ENCODE data around the gene DIS3L2.
"Not testable (repeated sequence)": the region's sequence is repeated elsewhere in the genome, so short reads cannot be mapped to it uniquely, and the experiment has no call there.

The DIS3L2 gene

DNA sequence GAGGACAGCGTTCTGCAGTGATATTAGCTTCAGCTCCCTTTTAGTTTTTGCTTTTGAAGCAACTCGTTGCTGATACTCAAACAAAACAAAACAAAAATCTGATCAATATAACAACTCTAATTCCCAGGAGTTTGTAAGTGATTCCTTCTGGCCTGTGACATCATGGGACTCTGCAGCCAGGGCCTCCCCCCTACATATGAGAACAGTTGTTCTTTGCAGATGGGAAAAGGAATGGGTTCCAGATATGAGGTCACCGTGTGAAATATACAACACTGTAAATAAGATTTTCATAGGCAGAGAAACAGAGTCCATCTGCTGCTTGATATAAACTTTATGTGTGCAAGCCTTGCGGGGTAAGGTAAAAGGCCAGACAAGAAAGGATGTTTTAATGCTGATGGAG is 56.7 kb downstream of the DIS3L2 start:
- no peak for DNase-seq

- DNase-seq = no peak
Observed at GRCh38 chr2:232022718-232023117, 61.2 kb downstream of the DIS3L2 start.

DNA sequence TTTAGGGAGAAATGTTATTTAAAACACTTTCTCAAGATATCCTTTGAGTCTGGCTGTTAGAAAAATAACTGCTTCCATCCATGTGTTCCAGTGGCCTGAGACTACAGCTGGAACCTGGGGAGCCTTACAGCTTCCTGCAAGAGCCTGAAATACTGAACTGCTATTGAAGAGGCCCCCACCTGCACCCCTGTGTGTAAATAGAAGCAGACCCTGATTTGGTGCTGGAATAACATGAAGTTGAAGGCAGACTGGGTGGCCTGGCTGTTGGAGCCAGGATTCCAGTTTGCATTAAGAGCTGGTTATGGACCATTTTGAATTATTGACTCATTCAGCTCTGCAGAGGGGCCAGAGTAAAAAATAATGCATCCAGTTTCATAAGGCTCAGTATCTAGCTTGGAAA is 61.9 kb downstream of the DIS3L2 start:
- DNase-seq = no peak

DNA sequence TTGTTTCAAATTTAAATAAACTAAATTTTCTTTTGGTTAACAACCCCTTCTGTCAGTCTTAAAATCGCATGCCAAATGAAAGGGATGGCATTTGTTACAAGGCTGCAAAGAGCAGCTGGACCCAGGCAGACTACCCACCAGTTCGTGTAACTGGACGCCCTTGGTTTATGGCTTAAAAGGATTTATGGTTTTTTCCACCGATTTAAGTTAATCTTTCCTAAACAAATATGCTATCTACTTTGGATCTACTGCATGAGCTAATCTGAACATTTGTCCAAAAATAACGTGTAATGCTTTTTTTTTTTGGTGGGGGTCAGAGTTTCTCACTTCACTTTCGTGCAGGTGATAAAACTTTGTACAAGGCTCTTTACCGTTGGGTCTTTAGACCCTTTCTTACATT is 62.9 kb downstream of the DIS3L2 start:
- no peak for DNase-seq

DNA sequence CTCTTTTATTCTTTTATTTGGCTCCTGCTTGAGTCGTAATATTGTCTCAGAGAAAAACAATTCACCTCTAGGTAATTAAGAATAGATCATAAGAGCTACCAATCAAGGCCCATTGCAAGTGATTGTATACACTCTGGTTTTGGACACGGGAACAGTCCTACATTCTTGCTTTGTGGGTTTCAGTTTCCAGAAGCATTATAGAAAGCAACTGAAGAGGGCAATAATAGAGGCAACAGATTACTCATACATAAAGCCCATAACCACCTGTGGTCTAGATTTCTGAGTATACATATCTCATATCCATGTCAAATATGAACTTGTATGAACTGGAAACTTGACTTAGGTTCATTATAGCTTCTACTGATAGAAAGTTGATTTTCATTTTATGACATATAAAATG is 65.4 kb downstream of the DIS3L2 start:
- DNase-seq = no peak

DNA sequence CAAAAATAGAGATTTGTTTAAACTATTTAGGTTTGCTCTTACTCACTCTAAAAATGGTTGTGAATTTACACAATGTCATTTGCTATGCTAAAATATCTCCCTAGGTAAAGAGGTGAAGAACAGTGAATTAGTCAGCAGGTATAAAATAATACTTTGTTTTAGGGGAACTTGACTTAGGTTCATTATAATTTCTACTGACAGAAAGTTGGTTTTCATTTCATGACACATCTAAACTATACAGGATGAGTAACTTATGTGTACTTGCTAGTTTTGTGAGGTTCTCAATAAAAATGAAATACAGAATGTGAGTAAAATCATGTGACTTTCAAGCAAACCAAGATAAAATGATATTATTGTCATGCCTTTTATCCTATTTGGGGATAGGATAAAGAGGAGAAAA is 66.0 kb downstream of the DIS3L2 start:
- DNase-seq = no peak

DNA sequence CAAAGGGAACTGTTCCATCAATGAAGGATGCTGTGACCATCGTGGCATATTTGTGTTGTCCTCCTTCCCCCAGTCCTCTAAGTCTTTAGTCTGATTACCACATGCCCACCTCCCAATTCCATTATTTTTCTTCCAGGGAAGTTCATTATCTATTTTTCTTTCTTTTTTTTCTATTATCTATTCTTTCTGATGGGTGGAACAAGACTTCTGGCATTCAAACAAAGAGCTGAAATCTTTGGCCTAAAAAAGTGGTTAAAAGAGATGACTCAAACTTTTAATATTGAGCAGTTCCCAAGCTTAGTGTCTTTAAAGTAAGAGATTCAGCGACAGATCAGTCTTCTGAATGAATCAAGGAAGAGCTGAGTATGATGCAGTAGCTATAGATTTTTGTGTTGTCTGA is 66.6 kb downstream of the DIS3L2 start:
- no peak for DNase-seq

DNA sequence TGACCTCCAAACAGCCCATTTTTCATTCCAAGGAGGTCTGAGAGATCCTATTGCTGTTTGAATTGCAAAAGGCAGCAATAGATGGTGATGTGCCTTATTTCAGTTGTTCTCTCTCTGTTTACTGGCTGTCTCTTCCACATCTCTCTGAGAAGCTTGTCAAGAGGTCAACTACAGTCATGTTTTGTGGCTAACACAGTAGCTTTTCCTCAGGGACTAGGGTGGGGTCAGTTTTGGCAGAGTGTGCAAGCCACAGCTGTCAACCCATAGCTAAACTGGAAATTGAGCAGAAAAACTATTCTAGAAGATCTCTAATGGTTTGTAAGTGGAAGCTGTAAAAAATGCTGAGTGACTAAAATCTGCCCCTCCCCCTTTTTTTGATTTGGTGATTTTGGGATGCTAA is 67.1 kb downstream of the DIS3L2 start:
- no peak for DNase-seq

DNA sequence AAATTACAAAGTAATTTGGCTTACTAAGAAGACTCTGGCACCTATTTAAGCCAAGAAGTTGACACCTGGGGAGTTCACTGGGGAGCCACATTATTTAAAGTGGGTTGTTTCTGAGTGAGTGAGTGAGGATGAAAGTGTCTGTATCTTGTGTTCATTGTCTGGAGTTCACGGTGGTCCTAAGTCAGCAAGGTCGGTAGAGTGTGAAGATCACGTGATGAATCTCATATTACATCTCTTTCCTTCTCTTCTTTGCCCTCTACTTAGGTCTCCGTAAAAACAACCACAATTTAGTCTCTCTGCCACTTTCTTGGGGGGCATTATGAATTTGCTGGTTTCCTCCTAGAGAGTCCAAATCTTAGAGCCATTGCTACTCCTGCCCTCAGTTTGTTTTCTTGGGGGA is 67.8 kb downstream of the DIS3L2 start:
- no peak for DNase-seq

- DNase-seq = no peak
Observed at GRCh38 chr2:232030229-232030628, 68.7 kb downstream of the DIS3L2 start.

GRCh38 chr2:232035292-232035691 is 73.8 kb downstream of the DIS3L2 start:
- DNase-seq = not testable (repeated sequence)

GRCh38 chr2:232036876-232037275 is 75.4 kb downstream of the DIS3L2 start:
- not testable (repeated sequence) for DNase-seq

- DNase-seq = no peak
Observed at GRCh38 chr2:232038251-232038880, 76.9 kb downstream of the DIS3L2 start.

- no peak for DNase-seq
Observed at GRCh38 chr2:232038881-232039485, 77.5 kb downstream of the DIS3L2 start.

- DNase-seq = no peak
Observed at GRCh38 chr2:232042911-232043574, 81.5 kb downstream of the DIS3L2 start.

- no peak for DNase-seq
Observed at GRCh38 chr2:232043966-232044365, 82.5 kb downstream of the DIS3L2 start.

- DNase-seq = no peak
Observed at GRCh38 chr2:232049350-232049749, 87.8 kb downstream of the DIS3L2 start.

GRCh38 chr2:232052591-232052990 is 91.1 kb downstream of the DIS3L2 start:
- no peak for DNase-seq

DNA sequence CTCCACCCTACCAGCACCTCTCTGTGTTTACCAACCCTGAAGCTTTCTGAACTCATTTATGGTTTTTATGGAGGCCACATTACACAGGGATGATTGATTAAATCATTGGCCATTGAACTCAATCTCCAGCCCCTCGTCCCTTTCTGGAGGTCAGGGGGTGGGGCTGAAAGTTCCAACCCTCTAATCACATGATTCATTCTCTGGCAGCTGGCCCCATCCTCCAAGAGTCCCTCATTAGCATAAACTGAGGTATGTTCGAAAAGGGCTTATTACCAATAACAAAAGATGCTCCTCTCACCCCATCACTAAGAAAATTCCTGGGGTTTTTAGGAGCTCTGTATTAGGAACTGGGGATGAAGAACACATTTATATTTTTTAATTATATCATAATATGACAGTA is 92.3 kb downstream of the DIS3L2 start:
- no peak for DNase-seq

DNA sequence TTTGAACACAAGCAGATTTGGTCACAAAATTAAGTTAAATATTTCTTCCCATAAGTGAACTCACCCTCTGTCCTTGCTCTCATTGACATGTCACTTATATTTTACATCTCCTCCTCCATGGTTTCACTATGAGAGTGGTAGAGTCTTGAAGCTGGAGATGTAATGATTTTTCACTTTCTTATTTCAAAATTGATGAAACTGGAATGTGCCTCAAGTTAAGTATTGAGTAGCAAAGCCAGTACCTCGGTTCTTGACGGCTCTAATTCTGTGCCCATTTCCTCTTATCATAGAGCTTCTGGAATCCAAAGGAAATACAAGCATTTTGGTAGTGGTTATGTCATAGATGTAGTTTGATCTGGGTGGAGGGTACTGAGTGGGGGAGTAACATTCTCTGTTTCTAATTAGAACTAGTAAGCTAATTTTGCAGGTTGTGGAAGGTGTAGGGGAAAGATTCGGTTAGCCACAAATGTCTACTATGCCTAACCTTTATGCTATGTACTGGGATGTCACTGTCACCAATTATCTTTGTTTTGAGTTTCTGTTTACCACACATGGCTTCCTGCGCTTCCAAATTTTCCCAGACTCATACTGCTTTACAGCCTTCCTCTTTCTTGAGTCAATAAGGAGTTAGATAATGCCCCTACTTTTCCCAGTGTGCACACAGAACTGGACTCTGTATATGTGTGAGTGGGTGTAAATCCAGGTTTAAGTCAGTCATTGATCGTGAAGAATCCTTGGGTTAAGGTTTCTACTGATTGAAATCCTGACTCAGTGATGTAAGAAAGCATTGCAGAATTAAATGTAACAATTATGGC is 96.8 kb downstream of the DIS3L2 start:
- no peak for DNase-seq

DNA sequence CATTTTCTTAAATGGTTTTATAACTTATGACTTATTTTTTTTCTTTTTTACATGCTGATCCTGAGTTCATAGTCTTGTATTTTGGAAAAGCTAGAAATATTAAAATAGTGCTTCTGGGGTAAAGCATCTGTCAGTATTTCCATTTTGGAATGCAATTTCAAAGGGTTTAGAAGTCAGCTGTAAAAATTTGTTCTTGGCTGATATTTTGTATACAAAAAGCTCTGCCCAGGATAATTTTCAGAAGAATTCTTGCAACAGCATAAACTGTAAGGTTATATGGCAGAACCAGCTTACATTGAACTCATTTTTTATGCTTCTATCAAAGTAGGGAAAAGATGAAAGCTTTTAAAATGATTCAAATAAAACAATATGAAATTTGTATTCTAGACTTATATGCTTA is 97.4 kb downstream of the DIS3L2 start:
- no peak for DNase-seq

GRCh38 chr2:232061265-232061664 is 99.8 kb downstream of the DIS3L2 start:
- DNase-seq = no peak

DNA sequence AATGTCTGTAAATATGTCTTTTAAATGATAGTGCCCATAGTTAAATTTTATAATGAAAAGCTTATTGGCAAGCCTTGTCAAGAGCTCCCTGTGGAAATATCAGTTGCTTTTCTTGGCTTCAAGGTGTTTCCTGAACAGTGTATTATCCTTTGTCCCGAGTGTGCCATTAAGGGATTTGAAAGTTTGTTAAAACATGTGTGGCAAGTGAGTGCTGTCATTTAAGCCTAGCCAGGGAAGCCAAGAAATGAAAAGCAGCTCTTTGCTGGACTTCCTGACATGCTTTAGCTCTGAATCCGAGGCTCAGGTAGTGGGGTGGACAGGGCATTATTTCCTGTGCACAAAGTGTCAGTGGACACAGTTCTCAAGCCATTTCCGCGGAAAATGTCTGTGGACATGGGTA is 111.5 kb downstream of the DIS3L2 start:
- DNase-seq = no peak

DNA sequence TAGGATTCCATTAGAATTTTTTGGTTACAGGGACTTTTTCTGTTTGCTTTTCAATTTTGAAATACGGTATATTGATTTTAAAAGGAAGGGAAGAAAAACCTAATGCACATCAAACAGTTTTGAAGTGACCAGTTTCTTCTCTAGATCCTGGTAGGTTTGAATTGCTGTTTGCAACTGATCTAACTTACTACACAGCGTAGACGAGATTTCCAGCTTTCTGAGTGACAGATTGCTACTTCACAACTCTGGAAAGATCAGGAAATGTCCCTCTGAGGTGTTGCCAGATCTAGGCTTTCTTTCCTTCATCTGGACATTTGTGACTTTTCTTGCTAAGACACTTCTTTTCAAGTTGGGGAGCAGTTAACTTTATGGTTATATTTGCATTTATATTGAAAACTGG is 112.2 kb downstream of the DIS3L2 start:
- no peak for DNase-seq
